ENCODE measurements around the gene S1PR1.
"Not testable (repeated sequence)": the region's sequence is repeated elsewhere in the genome, so short reads cannot be mapped to it uniquely, and the experiment has no call there.

S1PR1 gene

GRCh38 chr1:101219924-101220870 lies 16.6 kb upstream of the S1PR1 start:
- in situ Hi-C loops (cut with MboI; ENCODE audit: low sequenced_read_pairs), result no loop called here

- in situ Hi-C loops (cut with MboI; ENCODE audit: low sequenced_read_pairs), result no loop called here
Measured at GRCh38 chr1:101220906-101221305, 15.9 kb upstream of the S1PR1 start.

- in situ Hi-C loops (cut with MboI; ENCODE audit: low sequenced_read_pairs), result no loop called here
Measured at GRCh38 chr1:101221945-101222429, 14.8 kb upstream of the S1PR1 start.

- in situ Hi-C loops (cut with MboI; ENCODE audit: low sequenced_read_pairs), result no loop called here
Measured at GRCh38 chr1:101227837-101228236, 9.0 kb upstream of the S1PR1 start.

- in situ Hi-C loops (cut with MboI; ENCODE audit: low sequenced_read_pairs), result no loop called here
Measured at GRCh38 chr1:101228424-101229134, 8.2 kb upstream of the S1PR1 start.

GRCh38 chr1:101232182-101232581 lies 4.6 kb upstream of the S1PR1 start:
- in situ Hi-C loops (cut with MboI; ENCODE audit: low sequenced_read_pairs), result not testable (repeated sequence)

- in situ Hi-C loops (cut with MboI; ENCODE audit: low sequenced_read_pairs), result no loop called here
Measured at GRCh38 chr1:101233495-101233894, 3.3 kb upstream of the S1PR1 start.

- in situ Hi-C loops (cut with MboI; ENCODE audit: low sequenced_read_pairs), result no loop called here
Measured at GRCh38 chr1:101235216-101235695, 1.6 kb upstream of the S1PR1 start.

GRCh38 chr1:101235696-101236515 lies 913 bp upstream of the S1PR1 start:
- in situ Hi-C loops (cut with MboI; ENCODE audit: low sequenced_read_pairs), result no loop called here

GRCh38 chr1:101237229-101237837 lies 514 bp downstream of the S1PR1 start:
- in situ Hi-C loops (cut with MboI; ENCODE audit: low sequenced_read_pairs), result no loop called here

- in situ Hi-C loops (cut with MboI; ENCODE audit: low sequenced_read_pairs), result no loop called here
Measured at GRCh38 chr1:101238031-101238628, 1.3 kb downstream of the S1PR1 start.

GRCh38 chr1:101238681-101239094 lies 1.9 kb downstream of the S1PR1 start:
- in situ Hi-C loops (cut with MboI; ENCODE audit: low sequenced_read_pairs), result no loop called here

- in situ Hi-C loops (cut with MboI; ENCODE audit: low sequenced_read_pairs), result no loop called here
Measured at GRCh38 chr1:101239095-101240040, 2.5 kb downstream of the S1PR1 start.

- in situ Hi-C loops (cut with MboI; ENCODE audit: low sequenced_read_pairs), result no loop called here
Measured at GRCh38 chr1:101240041-101240430, 3.2 kb downstream of the S1PR1 start.

- in situ Hi-C loops (cut with MboI; ENCODE audit: low sequenced_read_pairs), result no loop called here
Measured at GRCh38 chr1:101241485-101242225, 4.8 kb downstream of the S1PR1 start.

GRCh38 chr1:101242324-101243050 lies 5.7 kb downstream of the S1PR1 start:
- in situ Hi-C loops (cut with MboI; ENCODE audit: low sequenced_read_pairs), result no loop called here

GRCh38 chr1:101243751-101244150 lies 6.9 kb downstream of the S1PR1 start:
- in situ Hi-C loops (cut with MboI; ENCODE audit: low sequenced_read_pairs), result no loop called here

GRCh38 chr1:101244842-101245241 lies 8.0 kb downstream of the S1PR1 start:
- in situ Hi-C loops (cut with MboI; ENCODE audit: low sequenced_read_pairs), result no loop called here

Data from HL-60/S4 treated with phorbol 12-myristate 13-acetate at 8.2 ng/mL for 4 days and 3 days (cell line).